ENCODE measurements around the gene DAG1. TPM values are rescaled to one million over a fixed set of nuclear protein-coding genes. Genes with fewer than 3 reads are reported as not detected.
A peak's percentile ranks its signal among the peaks of the same experiment; 100 is the strongest.
"Not testable (repeated sequence)": the region's sequence is repeated elsewhere in the genome, so short reads cannot be mapped to it uniquely, and the experiment has no call there.

The DAG1 gene
- total and polyA plus RNA-seq, 8 donors: 43.4 to 116 (median 54.5) TPM

DNA sequence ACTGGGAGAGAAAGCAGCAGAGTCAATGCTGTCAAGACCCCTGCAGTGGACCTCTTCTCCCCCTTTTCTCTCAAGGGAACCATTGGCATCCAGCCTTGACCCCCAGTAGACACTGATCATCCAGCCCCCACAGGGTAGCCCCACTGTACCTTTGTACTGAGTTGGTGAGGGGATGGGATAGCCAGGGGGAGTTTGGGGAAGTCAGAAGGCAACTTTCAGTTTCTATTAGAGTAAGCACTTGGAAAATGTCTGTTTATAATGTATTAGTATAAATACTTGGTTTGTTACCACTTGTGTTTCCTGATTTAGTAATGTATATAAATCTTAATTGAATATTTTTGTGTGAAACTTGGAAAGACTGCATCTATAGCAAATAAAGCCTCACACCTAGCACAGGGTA lies 25.0 kb downstream of the DAG1 start:
- TF ChIP-seq, protein P1, sequence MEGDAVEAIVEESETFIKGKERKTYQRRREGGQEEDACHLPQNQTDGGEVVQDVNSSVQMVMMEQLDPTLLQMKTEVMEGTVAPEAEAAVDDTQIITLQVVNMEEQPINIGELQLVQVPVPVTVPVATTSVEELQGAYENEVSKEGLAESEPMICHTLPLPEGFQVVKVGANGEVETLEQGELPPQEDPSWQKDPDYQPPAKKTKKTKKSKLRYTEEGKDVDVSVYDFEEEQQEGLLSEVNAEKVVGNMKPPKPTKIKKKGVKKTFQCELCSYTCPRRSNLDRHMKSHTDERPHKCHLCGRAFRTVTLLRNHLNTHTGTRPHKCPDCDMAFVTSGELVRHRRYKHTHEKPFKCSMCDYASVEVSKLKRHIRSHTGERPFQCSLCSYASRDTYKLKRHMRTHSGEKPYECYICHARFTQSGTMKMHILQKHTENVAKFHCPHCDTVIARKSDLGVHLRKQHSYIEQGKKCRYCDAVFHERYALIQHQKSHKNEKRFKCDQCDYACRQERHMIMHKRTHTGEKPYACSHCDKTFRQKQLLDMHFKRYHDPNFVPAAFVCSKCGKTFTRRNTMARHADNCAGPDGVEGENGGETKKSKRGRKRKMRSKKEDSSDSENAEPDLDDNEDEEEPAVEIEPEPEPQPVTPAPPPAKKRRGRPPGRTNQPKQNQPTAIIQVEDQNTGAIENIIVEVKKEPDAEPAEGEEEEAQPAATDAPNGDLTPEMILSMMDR (IDR thresholded peaks at IDR 0.05): no peak
- Histone ChIP-seq H3K36me3 (no peaks in the 10 kb centered on the region), H3K27ac (peak overlapping the region in 1 of 2 donors; percentile 5), H3K4me3 (no peak overlapping the region), H3K27me3 (no peaks in the 10 kb centered on the region), H3K9me3 (no peaks in the 10 kb centered on the region), H3K4me1 (peaks cover 0 to 15% of the 10 kb centered on the region in 2 donors)
- ATAC-seq (no peak), DNase-seq (no peak)
- intact Hi-C loops (cut with DNase I): no loop called here

DNA sequence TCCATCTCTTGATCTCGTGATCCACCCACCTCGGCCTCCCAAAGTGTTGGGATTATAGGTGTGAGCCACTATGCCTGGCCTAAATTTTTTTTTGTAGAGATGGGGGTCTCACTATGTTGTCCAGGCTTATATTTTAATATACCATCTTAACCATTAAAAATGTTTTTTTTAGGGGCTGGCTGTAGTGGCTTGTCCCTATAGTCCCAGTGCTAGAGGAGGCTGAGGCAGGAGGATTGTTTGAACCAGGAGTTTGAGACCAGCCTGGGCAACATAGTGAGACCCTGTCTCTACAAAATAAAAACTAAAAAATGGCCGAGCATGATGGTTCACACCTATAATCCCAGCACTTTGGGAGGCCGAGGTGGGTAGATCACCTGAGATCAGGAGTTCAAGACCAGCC lies 26.8 kb downstream of the DAG1 start:
- H3K27ac ChIP-seq: not testable (repeated sequence)

DNA sequence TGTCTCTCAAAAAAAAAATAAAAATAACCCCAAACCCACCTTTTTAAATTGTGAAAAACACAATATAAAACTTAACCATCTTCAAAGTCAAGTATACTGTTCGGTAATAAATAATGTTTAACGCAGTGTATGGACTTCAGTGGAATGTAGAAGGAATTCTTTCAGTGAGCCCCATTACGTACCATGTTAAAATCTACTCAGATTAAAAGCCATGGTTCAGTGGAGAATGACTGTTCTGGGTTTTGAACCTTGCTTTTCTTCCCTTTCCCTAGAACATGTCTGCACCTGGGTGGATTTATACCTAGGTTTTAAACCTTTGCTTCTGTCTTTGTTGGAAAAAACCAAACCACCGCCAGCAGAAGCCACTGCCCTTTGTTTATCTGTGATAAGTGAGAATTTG lies 27.5 kb downstream of the DAG1 start:
- no peaks in the 10 kb centered on the region for H3K9me3 ChIP-seq
- TF ChIP-seq, protein P1 (IDR thresholded peaks at IDR 0.05): no peak
- H3K4me1 ChIP-seq: peaks cover 11 to 32% of the 10 kb centered on the region in 2 donors
- no peaks in the 10 kb centered on the region for H3K36me3 ChIP-seq
- no peak overlapping the region for H3K27ac ChIP-seq
- ATAC-seq (no peak), DNase-seq (no peak)
- intact Hi-C loops (cut with DNase I): no loop called here
- H3K27me3 ChIP-seq: no peaks in the 10 kb centered on the region
- no peak overlapping the region for H3K4me3 ChIP-seq

More for the DNA sequence above, 26.8 kb downstream of the DAG1 start:
- H3K36me3 ChIP-seq; H3K27me3 ChIP-seq; H3K4me3 ChIP-seq; H3K9me3 ChIP-seq; intact Hi-C loops (cut with DNase I); ATAC-seq; DNase-seq: not testable (repeated sequence)
- H3K4me1 ChIP-seq: peaks cover 11 to 32% of the 10 kb centered on the region in 2 donors

DNA sequence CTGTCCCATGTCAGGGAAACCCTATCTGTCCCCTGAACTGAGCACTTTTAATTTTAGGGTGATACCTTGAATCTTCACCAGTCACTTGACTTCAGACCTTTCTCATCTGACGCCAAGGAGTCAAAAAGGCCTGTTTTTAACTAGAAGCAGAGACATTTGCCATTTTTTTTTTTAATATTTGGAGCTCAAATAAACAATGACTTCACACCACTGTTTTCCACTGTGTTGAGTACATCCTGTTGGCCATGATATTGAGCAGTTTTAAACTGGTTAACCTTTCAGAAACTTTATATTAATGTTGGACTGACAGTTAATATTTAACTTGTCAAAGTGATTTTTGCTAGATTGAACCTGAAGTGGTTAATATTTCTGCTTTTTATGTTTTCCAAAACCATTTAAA lies 28.2 kb downstream of the DAG1 start:
- H3K4me3 ChIP-seq: no peak overlapping the region
- peaks cover 11 to 32% of the 10 kb centered on the region in 2 donors for H3K4me1 ChIP-seq
- H3K9me3 ChIP-seq: no peaks in the 10 kb centered on the region
- DNase-seq (no peak), ATAC-seq (no peak)
- TF ChIP-seq, protein P1 (IDR thresholded peaks at IDR 0.05): no peak
- H3K36me3 ChIP-seq: no peaks in the 10 kb centered on the region
- intact Hi-C loops (cut with DNase I): no loop called here
- no peaks in the 10 kb centered on the region for H3K27me3 ChIP-seq
- no peak overlapping the region for H3K27ac ChIP-seq

DNA sequence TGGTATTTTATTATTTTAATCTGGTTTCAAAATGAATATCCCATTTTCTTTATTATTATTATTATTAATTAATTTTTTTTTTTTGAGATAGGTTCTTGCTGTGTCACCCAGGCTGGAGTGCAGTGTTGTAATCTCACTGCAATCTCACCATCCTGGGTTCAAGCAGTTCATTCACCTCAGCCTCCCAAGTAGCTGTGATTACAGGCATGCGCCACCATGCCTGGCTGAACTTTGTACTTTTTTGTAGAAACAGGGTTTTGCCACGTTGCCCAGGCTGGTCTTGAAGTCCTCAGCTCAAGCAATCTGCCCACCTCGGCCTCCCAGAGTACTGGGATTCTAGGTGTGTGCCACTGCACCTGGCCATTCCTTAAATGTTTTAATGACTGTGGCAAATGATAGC lies 28.6 kb downstream of the DAG1 start:
- no peaks in the 10 kb centered on the region for H3K27me3 ChIP-seq
- peaks cover 11 to 32% of the 10 kb centered on the region in 2 donors for H3K4me1 ChIP-seq
- ATAC-seq (no peak), DNase-seq (no peak)
- H3K9me3 ChIP-seq: no peaks in the 10 kb centered on the region
- no peak overlapping the region for H3K27ac ChIP-seq
- intact Hi-C loops (cut with DNase I): no loop called here
- TF ChIP-seq, protein P1 (IDR thresholded peaks at IDR 0.05): no peak
- H3K4me3 ChIP-seq: no peak overlapping the region
- H3K36me3 ChIP-seq: no peaks in the 10 kb centered on the region

DNA sequence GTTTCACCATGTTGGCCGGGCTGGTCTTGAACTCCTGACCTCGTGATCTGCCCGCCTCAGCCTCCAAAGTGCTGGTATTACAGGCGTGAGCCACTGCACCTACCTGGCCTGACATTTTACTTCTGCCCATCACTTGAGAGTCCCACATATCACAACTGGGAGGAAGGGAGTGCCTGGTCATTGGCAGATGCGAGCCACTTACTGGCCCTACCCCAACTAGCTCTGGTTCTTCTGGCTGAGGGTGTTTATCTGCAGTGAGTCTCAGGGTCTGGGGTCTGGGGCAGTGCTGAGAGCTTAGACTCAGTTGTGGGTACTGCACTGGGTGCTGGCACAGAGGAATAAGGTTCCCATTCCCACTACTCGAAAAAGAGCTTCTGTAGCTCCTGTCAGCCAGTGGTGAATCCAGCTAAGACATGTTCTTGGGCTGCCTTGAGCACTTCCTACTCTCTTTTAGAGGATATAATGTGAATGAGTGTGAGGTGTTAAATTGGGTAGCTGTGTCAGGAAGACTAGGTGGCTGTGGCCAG lies 30.2 kb downstream of the DAG1 start:
- ATAC-seq: peak; percentile 12

More for the DNA sequence above, 30.2 kb downstream of the DAG1 start:
- TF ChIP-seq, protein P1 (IDR thresholded peaks at IDR 0.05): no peak
- DNase-seq: no peak
- Histone ChIP-seq H3K4me1 (peaks cover 11 to 28% of the 10 kb centered on the region in 2 donors), H3K4me3 (no peak overlapping the region), H3K27me3 (no peaks in the 10 kb centered on the region), H3K36me3 (no peaks in the 10 kb centered on the region), H3K9me3 (no peaks in the 10 kb centered on the region), H3K27ac (peak overlapping the region; percentile 6 to 66)
- intact Hi-C loops (cut with DNase I): no loop called here

All from left lung (tissue), 10 donors.